Activated naive CD4-positive, alpha-beta T cell (primary cell): Measurements from ENCODE around the gene ALDOA.
A peak's percentile ranks its signal among the peaks of the same experiment; 100 is the strongest.

ENCODE experiments used
- DNase-seq, 4 experiments: peaks; one replicate each; lab custom pipeline; 2025; lab: John Stamatoyannopoulos, UW

Gene ALDOA

DNA sequence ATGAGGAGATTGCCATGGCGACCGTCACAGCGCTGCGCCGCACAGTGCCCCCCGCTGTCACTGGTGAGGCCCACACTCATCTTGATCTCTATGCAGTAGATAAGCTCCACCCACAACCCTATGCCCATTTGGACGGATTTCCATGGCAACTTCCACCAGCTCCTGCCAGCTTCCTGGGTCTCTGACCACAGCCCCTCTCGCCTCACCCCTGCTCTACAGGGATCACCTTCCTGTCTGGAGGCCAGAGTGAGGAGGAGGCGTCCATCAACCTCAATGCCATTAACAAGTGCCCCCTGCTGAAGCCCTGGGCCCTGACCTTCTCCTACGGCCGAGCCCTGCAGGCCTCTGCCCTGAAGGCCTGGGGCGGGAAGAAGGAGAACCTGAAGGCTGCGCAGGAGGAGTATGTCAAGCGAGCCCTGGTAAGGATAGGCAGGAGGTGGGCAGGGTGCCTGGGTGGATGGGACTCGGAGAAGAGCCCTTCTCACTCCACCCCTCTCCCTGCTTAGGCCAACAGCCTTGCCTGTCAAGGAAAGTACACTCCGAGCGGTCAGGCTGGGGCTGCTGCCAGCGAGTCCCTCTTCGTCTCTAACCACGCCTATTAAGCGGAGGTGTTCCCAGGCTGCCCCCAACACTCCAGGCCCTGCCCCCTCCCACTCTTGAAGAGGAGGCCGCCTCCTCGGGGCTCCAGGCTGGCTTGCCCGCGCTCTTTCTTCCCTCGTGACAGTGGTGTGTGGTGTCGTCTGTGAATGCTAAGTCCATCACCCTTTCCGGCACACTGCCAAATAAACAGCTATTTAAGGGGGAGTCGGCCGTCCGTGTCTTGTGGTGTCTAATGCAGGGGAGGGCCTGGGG lies 4.3 kb downstream of the ALDOA start:
- no peak for DNase-seq

DNA sequence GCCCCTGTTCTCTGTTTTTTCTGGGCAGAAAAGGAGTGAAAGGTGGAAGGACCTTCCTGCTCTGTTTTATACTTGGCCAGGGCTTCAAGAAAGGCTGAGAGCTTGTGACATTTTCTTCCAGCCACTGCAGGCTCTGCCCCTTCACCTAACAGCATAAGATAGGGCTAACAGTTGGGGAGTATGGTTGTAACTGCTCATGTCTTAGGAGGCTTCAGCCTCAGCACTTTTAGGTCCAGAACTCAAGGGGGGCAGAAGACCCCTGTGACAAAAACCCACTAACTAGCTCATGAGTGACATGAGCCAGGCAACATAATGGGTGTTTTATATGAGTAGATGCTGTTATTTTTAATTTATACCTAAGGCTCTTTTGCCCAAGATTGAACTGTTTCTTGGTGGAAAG lies 4.9 kb downstream of the ALDOA start:
- DNase-seq, result no peak

DNA sequence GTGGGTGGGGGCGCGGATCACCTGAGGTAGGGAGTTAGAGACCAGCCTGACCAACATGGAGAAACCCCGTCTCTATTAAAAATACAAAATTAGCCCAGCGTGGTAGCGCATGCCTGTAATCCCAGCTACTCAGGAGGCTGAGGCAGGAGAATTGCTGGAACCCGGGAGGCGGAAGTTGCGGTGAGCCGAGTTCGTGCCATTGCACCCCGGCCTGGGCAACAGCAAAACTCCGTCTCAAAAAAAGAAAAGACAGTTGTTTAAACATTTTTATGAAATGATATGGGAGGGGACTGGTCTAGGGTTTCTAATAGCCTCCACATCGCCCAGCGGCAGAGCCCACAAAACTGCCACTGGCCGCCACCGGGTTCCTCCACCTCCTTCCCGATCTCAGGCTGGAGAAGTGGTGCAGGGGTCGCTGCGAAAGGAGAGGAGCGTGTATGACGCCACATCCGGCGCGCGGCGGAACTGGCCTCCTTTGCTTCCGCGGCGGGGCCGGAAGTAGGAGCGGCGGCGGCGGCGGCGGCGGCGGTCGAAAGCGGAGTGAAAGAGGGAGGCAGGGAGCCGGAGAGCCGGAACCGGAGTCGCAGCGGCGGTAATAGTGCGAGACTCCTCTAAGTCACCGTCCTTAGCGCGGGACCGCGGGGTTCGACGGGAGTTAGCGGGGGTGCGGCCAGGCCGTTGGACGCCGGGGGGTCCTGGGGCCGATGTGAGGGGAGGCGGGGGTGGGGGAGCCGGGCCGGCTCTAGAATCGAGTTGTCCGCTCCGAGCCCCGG lies 10.1 kb downstream of the ALDOA start, which contains the start of gene PPP4C:
PPP4C (plus strand) TSS at position 492 of the 773 bp plus-strand sequence. CDS start 384 bp downstream, outside the sequence.
- DNase-seq, result peak; percentile 60 to 86 (median 76)

DNA sequence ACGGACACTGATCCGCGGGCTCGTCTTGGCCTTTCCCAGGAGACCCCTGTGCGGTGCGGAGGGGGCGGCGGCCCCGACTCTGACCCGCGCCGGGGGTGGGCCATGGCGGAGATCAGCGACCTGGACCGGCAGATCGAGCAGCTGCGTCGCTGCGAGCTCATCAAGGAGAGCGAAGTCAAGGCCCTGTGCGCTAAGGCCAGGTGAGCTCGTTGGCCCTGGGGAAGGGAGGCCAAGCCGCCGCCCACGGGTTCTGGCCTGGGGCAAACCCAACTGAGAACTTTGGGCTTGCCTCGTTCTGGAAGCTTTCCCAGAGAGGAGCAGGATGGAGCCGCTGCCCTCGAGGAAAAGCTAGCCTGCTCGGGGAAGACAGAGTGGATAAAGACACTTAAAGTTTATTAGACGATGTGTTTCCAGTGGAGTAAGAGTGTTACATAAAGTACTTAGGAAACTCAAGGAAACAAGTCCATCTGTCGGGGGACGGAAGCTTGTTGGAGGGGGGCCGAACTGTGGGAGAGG lies 10.8 kb downstream of the ALDOA start:
- no peak for DNase-seq

DNA sequence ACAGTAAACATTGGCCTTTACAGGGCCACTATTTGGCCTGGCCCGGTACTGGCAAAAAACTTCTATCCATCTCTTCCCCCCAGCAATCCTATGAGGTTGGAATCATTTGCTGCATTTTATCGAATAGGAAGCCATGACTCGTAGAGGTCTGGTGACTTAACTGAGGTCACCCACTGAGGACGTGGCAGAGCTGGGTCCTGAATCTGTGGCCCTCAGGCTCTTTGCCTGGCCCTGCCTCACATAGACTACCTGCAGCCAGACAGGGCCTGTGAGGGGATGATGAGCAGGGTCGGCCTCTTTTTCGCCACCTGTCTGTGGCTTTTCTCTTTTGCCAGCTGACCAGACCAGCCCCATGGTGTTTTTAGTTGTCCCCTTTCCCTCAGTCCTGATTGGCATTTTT lies 12.1 kb downstream of the ALDOA start:
- DNase-seq, result no peak

DNA sequence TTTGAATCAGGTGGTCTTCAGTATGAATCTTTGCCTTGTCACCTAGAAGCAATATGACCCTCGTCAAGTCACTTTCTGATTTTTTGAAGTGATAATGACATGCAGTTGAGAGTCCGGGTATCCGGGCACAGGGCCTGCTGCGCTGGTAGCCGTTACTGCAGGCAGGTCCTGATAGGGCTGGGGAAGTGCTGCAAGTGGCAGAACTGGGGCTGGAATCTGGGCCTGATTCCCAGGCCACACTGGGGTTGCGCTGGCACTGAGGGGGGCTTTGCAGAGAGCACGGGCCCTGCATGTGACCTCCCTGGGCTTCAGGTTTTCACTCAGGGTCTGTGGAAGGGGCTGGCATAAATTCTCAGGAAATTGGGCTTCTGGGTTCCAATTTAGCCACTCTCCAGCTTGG lies 13.2 kb downstream of the ALDOA start:
- DNase-seq, result no peak

DNA sequence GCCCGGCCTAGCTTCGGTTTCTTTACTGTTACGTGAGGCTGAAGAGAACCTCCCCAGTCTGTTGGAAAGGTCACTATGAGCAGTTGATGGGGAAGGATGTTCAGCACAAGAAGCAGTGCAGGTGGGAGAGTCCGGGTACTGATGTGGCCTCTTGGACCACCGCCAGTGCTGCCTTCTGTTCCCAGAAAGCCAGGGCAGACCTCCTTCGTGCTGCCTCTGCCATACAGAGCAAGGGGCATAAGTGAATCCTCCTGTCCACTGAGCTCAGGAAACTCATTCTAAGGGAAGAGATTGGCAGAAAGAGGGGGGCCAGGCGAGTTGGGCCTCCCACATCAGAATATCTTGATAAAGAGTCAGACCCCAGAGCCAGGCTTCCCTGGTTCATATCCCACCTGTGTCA lies 13.9 kb downstream of the ALDOA start:
- DNase-seq, result no peak

DNA sequence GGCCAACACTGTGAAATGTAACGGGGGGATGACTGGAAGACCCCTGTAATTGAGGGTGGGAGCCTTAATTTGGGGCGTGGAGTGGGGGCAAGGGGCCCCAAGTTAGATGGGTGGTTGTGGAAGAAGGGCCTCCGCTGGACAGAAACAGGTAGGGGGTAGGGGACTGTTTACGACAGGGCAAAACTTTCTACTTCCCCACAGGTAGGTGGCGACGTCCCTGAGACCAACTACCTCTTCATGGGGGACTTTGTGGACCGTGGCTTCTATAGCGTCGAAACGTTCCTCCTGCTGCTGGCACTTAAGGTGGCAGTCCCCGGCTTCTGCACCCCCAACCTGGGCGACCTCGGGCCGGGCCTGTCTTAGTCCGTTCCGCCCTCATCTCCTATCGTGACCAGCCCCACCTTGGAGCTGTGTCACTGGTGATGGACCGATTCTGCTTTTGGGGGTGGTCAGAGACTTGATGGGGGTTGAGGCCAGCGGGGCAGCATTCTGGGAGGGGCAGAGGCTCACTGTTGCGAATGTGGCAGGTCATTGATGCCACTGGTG lies 17.1 kb downstream of the ALDOA start:
- no peak for DNase-seq

DNA sequence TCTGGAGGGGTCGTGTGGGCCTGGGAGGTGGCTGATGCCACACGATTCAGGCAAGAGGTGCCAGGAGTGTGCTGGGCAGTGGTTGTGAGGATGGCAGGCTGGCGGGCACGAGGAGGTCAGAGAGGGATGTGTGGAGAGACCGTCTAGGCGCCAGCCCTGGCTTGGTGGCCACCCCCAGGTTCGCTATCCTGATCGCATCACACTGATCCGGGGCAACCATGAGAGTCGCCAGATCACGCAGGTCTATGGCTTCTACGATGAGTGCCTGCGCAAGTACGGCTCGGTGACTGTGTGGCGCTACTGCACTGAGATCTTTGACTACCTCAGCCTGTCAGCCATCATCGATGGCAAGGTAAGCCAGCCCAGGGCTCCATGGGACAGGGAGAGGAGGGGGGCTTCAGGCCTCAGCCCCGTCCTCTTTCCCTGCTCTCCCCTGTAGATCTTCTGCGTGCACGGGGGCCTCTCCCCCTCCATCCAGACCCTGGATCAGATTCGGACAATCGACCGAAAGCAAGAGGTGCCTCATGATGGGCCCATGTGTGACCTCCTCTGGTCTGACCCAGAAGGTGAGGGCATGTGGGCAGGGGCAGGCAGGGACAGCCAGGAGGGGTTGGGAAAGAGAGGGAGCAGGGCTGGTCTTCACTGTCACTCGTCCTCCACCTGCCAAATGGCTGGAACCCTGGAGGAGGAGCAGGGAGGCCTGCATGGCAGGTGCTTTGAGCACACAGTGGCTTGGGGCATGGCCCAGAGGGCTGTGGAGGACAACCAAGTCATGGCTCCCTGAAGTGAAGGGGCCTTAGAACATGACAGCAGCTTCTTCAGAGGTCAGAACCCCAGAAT lies 17.9 kb downstream of the ALDOA start:
- no peak for DNase-seq

DNA sequence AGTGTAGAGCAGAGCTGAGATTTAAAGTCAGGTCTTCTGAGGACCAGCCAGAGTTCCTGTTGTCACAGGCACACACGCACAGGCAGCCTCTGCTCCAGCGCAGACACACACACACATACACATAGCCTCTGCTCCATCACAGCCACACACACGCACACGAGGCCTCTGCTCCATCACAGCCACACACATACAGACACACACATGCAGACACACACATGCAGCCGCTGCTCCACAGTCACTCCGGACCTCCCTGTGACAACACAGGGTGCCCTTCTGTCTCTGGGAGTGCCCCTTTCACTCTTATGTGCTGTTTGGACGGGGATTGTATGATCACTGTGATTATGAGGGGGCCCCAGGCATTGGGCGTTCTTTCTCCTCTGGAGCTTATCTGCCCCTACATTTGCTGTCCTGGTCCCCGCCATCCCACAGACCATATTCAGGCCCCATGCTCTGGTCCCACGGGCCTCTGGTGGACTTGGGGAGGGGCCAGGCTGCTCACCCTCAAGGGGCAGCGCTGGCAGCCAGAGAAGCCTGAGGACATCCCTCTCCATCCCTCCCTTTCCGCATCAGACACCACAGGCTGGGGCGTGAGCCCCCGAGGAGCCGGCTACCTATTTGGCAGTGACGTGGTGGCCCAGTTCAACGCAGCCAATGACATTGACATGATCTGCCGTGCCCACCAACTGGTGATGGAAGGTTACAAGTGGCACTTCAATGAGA lies 18.7 kb downstream of the ALDOA start:
- no peak for DNase-seq

DNA sequence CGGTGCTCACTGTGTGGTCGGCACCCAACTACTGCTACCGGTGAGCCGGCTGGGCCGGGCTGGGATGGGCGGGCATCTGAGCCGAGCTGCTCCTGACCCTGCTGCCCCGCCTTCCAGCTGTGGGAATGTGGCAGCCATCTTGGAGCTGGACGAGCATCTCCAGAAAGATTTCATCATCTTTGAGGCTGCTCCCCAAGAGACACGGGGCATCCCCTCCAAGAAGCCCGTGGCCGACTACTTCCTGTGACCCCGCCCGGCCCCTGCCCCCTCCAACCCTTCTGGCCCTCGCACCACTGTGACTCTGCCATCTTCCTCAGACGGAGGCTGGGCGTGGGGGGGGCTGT lies 19.2 kb downstream of the ALDOA start:
- DNase-seq, result no peak

DNA sequence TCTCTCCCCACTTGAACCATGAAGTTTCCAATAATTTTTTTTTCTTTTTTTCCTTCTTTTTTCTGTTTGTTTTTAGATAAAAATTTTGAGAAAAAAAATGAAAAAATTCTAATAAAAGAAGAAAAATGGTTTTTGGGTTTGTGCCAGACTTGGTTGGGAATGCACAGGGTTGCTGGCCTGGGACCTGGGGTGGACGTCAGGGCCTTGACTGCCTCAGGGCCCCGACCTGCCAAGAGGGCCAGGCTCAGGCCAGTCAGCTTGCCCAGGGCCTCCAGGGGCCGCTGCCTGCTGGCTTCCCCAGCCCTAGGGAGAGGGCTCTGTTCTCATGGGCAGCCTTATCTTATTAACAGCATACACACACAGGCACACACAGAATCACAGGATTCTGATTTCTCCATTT lies 19.7 kb downstream of the ALDOA start:
- no peak for DNase-seq

DNA sequence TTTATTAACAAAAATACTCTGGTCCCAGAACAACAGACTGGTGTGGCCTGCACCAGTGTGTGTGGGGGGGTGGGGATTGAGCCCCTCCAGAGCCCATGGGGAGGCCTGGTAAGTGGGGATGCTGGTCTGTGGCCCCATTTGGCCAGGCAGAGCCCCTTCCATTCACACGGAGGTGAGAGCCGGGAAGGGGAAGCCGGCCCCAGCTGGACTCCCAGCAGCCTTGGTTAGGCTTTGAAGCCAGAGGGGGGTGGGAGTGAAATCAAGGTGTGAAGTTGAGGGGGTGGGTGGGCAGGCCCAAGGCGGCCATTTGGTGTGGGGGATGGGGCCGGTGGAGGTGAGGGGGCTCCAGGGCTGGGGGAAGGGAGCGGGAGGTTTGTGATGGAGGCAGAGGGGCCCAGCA lies 20.3 kb downstream of the ALDOA start:
- no peak for DNase-seq

DNA sequence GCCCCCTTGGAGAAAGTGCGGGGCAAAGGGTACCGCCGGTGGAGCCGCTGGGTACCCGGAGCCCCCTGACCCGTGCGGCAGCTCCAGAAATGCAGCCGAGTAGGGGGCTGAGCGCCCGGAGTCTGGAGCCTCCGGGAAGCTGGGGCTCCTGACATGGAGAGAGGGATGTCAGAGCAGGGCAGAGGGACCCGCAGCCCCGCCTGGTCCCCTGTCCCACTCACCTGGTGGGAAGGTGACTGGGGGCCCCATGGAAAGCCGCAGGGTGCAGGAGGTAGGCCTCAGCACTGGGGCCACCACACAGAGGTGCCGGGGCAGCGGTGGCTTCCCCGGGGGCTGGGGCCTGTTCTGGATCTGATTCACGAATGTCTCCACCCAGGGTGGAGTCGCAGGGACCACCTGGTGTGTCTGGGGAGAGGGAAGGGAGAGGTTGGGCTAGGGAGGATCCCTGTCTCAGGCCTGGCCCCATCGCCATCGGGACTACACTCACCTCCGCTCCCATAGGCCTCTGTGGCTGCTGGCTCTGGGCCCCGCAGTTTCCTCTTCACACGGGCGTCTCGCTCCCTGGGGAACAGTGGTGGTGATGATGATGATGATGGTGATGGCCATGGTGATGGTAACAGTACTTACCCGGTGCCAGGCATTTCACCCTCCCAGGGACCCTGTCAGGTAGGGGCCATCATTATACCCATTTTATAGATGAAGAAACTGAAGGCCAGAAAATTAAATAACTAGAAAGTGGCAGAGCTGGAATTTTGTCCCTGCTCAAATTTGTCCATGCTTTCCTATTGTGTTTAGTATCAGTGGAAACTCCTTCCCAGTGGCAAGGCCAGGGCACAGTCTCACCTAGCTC lies 21.0 kb downstream of the ALDOA start:
- no peak for DNase-seq

DNA sequence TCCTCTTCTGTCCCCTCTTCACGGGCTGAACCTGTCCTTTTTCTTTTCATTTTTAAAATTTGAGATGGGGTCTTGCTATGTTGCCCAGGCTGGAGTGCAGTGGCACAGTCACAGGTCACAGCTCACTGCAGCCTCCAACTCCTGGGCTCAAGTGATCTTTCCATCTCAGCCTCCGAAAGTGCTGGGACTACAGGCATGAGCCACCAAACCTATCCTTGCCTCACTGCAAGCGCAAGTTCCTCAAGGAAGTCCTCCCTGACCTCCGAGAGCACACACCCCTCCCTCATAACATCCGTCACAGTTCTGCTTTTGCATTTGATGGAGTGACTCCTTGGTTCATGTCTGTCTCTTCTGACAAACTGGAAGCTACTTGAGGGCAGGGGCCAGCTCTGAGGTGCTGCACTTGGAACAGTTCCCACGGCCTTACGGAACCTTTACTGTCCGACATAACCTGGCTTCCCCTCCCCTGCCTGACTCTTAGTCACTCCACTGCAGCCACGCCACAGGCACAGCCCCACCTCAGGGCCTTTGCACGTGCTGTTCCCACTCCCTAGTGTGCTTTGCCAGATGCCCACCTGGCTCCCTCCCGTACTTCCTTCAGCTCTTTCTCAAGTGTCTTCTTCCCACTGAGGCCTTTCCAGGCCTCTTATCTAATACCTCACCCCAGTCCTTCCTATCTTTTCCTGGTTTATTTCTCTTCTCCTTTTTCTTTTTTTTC lies 21.8 kb downstream of the ALDOA start:
- DNase-seq, result no peak

DNA sequence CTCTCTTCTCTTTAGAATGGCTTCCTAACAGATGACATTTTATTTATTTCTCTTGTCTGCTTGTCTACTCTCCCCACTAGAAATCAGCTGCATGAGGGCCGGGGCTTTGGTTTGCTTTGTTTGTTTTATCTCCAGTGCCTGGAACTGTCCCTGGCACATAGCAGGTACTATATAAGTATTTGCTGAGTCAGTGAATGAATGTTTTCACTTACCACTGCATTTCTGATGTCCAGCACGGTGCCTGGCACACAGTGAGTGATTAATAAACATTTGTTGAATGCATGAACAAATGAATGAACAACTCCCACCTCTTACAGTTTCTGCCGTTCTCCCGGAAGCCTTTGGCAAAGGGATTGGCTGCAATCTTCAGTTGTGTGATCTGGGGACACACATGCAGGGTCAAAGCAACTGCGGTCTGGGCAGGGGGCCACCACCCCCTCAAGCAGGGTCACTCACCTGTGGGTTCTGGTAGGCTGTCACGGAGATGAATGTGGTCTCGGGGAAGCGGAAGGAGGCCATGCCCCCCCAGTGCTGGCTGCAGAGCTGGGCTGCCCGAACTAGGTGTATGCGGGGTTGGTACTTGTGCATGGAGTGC lies 22.8 kb downstream of the ALDOA start:
- no peak for DNase-seq

DNA sequence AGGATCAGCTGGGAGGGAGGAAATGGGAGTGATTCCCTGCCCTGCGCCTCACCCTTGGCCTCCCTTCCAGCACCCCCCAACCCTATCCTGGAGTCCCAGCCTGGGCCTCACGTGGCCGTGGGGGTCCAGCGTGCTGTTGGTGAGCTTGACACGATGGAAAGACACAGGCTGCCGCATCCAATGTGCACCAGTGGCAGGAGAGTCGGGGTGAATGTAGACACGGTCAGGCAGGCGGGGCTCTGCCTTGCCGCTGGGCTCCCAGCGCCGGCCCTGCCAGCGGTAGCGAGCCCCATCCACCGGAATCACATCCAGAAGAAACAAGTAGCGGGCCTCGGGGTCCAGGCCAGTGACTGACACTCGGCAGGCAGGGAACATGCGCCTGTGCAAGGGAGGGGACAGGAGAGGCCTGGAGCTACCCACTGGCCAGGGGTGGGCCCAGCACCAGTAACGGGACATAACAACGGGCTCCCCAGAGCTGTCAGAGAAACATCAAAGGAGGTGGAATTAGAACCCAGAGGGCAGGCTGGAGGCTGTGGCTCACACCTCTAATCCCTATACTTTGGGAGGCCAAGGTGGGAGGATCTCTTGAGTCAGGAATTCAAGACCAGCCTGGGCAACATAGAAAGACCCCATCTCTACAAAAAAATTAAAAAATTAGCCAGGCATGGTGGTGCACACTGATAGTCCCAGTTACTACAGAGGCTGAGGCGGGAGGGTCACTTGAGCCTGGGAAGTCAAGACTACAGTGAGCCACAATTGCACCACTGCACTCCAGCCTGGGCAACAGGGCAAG lies 23.5 kb downstream of the ALDOA start:
- DNase-seq, result no peak

DNA sequence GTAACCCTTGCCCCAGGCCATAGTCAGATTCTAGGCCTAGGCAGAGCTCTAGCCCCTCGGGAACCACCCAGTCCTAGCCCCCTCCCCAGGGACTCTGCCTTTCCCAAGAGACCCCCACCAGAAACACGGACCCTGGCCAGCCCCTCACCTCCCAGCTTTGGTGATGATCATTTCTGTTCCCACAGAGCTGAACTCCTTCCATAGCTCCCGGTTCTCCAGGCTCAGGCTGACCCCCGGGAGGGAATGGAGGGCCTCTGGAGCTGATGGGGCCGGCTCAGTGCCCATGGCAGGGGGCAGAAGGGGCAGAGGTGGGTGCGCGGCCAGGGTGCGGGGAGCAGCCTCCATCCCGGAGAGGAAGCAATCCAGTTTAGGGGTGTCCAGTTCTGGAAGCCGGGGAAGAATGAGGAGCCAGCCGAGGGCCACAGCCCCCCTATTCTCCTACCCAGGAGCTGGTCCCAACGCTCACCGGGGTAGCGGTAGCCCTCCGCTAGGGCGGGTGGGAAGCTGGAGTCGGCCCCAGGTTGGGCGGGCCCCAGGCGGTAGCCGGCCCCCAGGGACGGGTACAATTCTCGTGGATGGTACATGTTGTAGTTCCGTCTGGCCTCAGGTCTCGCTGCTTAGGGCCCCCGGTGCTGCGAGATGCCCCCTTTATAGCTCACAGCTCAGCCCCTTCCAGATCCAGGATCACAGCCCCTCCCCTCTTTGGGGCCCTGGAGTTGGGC lies 25.2 kb downstream of the ALDOA start:
- no peak for DNase-seq
